ENCODE measurements around the gene NIPBL.

- TF ChIP-seq CTCF (IDR thresholded peaks at IDR 0.05) (no peak), POLR2AphosphoS5 (IDR thresholded peaks at IDR 0.05) (no peak), POLR2A (IDR thresholded peaks at IDR 0.05) (no peak)
These were observed 23.3 kb downstream of the NIPBL start for GRCh38 chr5:36899860-36900259.
